ENCODE data around the gene SMIM23.

Gene SMIM23

GRCh38 chr5:171816666-171817065, 31.0 kb downstream of the SMIM23 start:
- DNase-seq (ENCODE audit: low read depth) = no peak

- no peak for DNase-seq (ENCODE audit: low read depth)
Observed at GRCh38 chr5:171820561-171820960, 34.9 kb downstream of the SMIM23 start.

GRCh38 chr5:171821286-171821685, 35.7 kb downstream of the SMIM23 start:
- DNase-seq (ENCODE audit: low read depth) = no peak

- no peak for DNase-seq (ENCODE audit: low read depth)
Observed at GRCh38 chr5:171823269-171823668, 37.7 kb downstream of the SMIM23 start.

- no peak for DNase-seq (ENCODE audit: low read depth)
Observed at GRCh38 chr5:171825051-171825450, 39.4 kb downstream of the SMIM23 start.

- no peak for DNase-seq (ENCODE audit: low read depth)
Observed at GRCh38 chr5:171826132-171826531, 40.5 kb downstream of the SMIM23 start.

DNA sequence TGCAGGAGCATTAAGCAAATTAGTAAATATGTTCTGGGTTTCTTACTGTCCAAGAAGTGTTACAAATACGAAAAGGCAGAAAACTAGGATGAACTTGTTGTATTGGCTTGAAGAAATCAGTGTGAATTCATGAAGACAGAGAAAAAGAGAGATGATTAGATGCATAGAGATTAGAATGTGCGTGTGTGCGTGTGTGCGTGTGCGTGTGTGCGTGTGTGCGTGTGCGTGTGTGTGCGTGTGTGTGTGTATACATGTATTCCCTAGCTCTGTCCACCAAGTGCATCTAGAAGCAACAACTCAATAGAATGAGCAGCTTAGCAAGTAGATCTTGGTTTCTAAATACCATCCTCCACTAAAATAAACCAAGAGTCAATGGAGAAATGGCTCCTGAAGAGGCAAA, 41.5 kb downstream of the SMIM23 start:
- no peak for DNase-seq (ENCODE audit: low read depth)

GRCh38 chr5:171830686-171831085, 45.1 kb downstream of the SMIM23 start:
- no peak for DNase-seq (ENCODE audit: low read depth)

DNA sequence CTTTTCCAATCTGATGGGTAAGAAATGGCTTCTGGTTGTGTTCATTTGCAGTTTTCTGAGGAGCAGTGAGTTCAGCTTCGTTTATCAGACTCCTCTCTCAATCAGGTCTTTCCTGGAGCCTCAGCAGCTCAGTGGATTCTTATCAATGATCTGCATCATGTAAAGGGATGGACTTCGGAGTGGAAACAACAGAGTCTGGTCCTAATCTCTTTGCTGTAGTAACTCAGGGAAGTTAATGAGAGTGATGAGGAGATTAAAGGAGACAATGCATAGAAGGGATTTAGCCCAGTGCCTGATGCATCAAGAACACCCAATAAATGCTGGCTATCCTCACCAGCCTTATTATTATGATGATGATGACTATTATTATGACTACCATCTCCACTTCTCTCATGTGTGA, 47.2 kb downstream of the SMIM23 start:
- DNase-seq (ENCODE audit: low read depth) = no peak

- no peak for DNase-seq (ENCODE audit: low read depth)
Observed at GRCh38 chr5:171834461-171834860, 48.8 kb downstream of the SMIM23 start.

DNA sequence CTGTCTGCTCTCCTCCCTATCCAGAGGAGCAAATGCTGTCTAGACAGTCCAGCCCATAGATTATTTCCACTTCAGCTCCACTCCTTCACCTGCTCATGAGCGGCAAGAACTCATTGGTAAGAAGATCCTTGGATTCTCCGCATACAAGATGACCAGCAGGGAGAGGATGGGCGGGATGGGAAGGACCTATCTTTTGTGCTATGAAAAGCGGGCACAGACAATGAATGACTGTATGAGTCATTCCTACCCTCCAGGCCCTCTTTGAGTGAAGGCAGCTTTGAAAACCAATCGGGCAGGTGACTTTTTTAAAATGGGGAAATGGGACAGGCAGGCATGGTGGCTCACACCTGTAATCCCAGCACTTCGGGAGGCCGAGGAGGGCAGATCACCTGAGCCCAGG, 49.4 kb downstream of the SMIM23 start:
- no peak for DNase-seq (ENCODE audit: low read depth)

- no peak for DNase-seq (ENCODE audit: low read depth)
Observed at GRCh38 chr5:171837522-171837921, 51.9 kb downstream of the SMIM23 start.

DNA sequence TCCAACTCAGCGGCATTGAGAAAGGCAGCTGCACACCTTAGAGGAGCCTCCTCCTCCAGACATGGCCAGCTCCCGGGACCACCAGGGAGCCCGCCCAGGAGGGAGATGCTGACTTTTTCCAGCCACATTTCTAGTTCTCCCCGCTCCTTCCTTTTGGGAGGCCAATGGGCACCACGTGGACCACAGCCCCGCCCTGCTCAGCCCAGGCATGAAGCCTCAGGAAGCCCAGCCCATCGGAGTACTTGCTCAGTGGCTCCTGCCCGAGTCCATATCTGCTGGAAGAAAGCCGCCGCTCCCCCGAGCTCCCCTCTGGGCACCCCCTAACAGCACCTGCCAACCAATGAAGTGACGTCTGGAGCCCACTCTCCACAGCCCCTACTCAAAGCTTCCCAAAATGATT, 52.4 kb downstream of the SMIM23 start:
- DNase-seq (ENCODE audit: low read depth) = no peak

DNA sequence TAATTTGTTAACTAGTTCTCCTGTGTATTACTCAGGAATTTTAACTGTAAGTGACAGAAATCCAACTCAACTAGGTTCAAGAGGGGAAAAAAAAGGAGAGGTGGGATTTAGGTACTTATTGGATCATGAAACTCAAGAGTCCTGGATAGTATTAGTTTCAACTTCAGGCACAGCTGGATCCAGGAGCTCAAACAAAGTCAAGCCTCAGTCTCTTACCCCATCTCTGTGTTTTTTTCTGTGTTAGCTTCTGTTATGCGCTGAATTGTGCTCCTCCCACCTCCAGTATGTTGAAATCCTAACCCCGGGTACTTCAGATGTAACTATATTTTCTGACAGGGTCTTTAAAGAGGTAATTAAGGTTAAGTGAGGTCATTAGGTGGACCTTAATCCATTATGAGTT, 53.5 kb downstream of the SMIM23 start:
- no peak for DNase-seq (ENCODE audit: low read depth)

- DNase-seq (ENCODE audit: low read depth) = no peak
Observed at GRCh38 chr5:171840066-171840465, 54.4 kb downstream of the SMIM23 start.
